8988T (cell line): ENCODE data around the gene ATXN3L.

ENCODE experiments used
- DNase-seq: peaks from one replicate; pipeline ENCODE4 v3.0.0; 2011

The ATXN3L gene

DNA sequence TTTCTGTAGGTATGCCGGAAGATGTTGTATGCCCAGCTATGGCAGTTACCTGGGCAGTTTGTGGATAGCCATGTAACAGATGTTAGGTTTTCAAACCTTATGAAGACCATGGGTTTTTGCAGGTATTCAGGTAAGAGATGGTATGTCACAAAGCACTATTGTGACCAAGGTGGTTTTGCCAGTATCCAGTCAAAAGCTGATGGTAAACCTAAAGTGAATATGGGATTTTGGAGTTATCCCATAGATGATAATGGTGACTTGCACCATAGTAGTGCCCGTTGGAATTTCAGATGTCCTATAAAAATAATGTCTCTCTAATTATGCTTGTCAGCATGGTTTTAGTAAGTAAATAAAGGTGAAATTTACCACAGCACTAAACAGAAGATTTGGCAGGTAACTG lies at the start of gene ATXN3L:
Gene ATXN3L, minus strand, starts transcription at position 101 of the 400 bp plus-strand sequence. CDS start 119 bp downstream, outside the sequence.
- no peak for DNase-seq

DNA sequence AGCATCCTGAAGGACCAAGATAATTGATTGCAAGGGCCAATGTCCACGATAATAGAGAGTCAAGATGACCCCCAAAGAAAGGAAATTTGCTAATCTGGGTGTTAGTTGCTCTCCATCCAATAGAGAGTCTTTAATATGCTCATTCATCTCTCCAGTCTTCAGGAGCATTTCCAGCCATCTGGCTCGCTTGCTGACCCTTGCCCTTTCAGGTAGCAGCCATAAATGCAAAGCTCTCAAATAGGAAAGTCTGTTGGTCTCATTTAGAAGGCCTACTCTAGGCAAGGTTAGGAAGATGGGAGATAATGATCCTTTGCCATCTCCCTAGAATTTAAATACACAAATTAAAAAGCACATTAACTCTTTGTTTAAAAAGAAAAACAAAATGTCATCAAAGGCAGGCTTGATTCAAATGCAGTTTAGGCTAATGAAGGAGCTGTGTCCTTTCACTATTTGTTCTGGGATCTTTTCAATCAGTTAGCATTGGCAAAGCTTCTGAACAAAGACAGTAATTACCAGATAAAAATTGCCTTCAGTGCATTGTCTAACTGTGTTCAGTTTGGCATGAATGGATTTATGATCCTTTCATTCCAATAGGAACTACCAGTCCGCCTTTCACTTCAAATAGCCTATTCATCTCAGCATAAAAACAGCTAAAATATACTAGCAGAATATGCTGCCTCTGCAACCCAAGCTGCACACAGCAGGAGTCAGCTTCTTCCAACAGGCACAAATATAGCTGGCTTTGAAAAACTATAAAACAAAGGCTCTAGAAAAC lies 49.6 kb upstream of the ATXN3L start:
- no peak for DNase-seq

GRCh38 chrX:13367950-13368349 lies 48.1 kb upstream of the ATXN3L start:
- DNase-seq, result no peak

DNA sequence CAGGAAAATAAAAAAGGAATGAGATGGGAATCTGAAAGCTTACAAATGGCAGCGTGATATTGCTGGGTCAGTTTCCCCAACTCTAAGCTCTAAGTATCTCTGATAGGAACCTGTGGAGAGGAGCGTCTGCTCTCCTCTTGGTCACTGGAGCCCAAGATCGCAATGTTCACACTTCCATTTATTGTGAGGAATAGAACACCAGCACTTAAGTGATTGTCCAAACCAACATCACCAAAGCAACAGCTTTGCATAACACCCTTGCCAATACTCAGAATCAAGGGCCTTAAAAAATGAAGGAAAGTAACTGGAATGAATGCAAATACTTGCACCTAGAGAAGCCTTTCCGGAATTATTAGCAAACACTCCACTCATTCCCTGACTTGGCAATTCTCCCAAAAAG lies 46.8 kb upstream of the ATXN3L start:
- DNase-seq, result no peak

GRCh38 chrX:13365161-13365560 lies 45.3 kb upstream of the ATXN3L start:
- no peak for DNase-seq

GRCh38 chrX:13364230-13364857 lies 44.5 kb upstream of the ATXN3L start:
- no peak for DNase-seq

GRCh38 chrX:13360146-13360545 lies 40.3 kb upstream of the ATXN3L start:
- no peak for DNase-seq

DNA sequence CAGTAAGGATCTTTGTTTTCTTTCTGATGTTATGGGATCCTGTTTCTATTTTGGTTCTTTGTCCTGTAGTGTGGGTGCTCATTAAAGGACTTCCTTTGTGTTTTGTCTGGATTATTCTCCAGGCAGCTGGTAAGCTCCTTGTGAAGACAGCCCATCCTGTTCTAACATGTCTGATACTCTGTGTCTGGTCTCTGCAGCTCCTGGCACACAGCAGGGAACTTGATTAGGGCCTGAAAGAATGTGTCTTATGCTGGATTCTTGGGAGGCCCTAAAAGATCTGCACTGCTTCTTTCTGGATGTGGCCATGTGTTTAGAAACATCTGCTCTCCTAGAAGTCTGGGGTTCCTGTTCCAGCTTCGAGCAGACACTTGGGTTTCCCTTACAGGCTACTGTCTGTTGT lies 38.1 kb upstream of the ATXN3L start:
- no peak for DNase-seq

DNA sequence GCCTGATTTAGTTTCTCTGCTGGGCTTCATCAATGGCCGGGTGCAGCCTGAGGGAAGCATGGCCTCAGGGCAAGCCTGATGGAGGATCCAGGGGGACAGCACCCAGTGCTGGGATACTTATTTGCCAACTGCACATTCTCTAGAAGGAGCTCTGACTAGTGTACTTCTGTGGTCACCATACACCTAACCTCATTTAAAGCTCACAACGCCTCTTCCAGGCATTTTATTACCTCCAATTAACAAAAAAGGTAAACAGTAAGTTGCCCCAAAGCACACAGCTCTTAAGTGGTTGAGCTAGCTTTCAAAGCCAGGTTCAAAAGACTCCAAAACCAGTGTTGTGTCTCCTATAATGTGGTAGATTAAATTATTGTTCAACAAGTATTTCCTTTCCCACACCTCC lies 26.8 kb upstream of the ATXN3L start:
- DNase-seq, result no peak

DNA sequence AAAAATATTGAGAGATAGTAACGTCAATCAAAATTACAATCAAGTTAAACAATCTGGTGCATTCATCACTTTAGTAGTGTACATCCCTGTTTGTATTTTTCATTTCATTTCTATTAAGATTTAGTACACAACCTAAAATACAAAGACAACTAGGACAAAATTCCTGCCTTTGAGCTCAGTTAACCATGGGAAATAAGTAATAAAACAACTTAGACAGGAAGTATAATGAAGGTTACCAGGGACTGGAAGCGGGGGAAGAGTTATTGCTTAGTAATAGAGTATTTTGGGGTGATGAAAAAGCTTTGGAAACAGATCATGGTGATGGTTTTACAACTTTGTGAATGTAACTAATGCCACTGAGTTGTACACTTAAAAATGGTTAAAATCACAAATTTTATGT lies 25.6 kb upstream of the ATXN3L start:
- no peak for DNase-seq

GRCh38 chrX:13345037-13345436 lies 25.2 kb upstream of the ATXN3L start:
- no peak for DNase-seq

DNA sequence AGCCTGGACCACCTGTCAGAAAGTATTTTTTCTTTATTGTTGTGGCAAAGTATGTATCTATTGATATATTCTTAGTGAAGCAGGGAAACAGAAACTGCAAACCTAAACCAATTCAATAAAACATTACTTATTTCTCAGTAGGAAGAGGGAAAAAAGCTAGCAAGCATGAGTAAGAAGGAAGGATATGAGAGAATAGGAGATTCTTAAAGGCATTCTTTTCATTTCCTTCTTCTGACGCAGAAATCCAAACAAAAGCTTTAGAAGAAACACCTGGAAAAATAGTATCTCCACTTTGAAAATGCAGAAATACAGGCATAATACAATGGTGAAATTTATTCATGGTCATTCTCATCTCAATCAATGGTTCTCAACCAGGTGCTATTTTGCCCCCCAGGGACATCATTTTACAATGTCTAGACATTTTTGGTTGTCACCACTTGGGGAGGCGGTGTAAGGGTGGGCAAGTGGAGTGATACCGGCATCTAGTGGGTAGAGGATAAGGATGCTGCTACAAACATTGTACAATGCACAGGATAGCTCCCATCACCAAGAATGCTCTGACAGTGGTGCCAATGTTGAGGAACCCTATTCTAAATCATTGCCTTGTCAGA lies 21.7 kb upstream of the ATXN3L start:
- DNase-seq, result no peak

- no peak for DNase-seq
Observed at GRCh38 chrX:13340182-13340791, 20.4 kb upstream of the ATXN3L start.

GRCh38 chrX:13339607-13340006 lies 19.8 kb upstream of the ATXN3L start:
- no peak for DNase-seq

DNA sequence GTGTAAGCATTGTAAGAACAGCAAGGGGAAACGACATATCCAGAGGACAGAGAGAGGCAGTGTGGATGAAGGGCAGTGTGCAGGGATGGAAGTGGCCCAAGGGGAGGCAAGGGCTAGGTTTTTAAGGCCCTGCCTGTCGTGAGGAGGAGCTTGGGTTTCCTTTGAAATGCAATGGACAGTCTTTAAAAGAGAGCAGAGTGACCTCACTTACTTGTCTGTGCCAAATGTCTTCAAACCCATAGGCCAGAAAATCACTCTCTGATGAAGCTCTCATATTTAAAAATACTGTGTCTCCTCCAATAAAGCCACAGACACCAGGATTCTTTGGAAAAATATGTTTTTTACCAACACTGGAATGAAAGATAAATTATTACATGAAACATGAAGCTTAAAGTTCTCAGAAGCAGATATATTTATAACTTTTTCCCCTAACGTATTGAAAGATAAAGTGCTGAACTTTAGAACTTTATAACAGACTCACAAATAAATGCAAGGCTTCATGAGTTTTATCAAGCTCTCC lies 19.2 kb upstream of the ATXN3L start:
- no peak for DNase-seq

GRCh38 chrX:13334491-13334890 lies 14.6 kb upstream of the ATXN3L start:
- no peak for DNase-seq

DNA sequence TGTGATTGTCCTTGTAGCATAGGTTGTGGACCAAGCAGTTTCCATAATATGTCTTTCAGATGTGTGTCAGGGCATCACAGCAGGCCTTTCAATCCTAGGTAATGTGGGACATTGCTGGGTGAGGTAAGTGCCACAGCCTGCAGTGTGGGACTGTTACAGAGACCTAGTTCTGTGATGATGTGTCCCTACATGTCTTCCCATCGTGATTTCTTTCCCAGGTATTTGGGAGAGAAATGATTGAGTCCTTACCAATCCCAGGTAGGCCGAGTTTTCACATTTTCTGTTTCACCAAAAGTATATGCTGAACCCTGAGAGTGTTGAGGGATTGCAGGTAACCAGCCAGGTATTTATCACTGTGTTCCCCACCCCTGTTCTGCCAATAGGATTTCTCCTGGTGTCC lies 10.6 kb upstream of the ATXN3L start:
- DNase-seq, result no peak

- DNase-seq, result no peak
Observed at GRCh38 chrX:13327666-13328065, 7.8 kb upstream of the ATXN3L start.

GRCh38 chrX:13323241-13323640 lies 3.4 kb upstream of the ATXN3L start:
- DNase-seq, result no peak

DNA sequence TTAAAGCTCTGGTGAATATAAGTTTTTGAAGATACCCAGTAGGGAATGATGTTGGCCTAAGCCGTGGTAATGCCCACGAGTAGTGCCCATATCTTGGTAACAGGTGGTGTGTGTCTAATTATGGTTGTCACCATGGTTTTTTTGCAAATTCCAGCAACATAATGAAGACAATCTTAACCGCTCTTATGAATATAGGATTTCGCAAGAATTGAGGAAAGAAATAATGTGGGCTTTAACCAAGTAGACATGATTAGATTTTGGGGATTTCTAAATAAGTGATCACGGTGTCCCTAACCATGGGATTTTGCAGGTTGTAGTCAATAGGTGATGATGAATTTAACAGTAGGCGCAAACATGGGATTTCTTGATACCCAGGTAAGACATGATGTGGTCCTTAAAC lies 2.5 kb downstream of the ATXN3L start:
- DNase-seq, result no peak

GRCh38 chrX:13311560-13311959 lies 8.3 kb downstream of the ATXN3L start:
- no peak for DNase-seq

DNA sequence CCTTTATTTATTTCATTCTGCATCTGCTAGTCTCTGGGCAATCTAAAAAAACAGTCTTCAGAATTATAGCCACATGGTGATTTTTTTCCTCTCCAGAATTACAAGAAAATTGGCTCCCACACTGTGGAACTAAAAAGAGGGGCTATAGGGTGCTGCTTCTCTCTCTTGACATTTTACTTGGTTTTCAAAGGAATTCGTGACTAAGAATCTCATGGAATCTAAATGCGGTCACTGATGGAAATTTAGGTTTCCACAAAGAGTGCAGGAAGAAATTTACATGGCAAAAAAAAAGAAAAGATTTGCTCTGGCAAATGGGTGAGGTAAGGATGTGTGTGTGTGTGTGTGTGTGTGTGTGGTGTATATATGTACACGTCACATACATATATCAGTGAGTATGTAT lies 10.2 kb downstream of the ATXN3L start:
- DNase-seq, result no peak

- DNase-seq, result no peak
Observed at GRCh38 chrX:13307041-13307440, 12.8 kb downstream of the ATXN3L start.

GRCh38 chrX:13305108-13305507 lies 14.7 kb downstream of the ATXN3L start:
- DNase-seq, result no peak
